ENCODE measurements around the gene CSN2. TPM values are rescaled to one million over a fixed set of nuclear protein-coding genes. Genes with fewer than 3 reads are reported as not detected.

Gene CSN2
- total RNA-seq, 1 donor from 2014 or later = not detected

- TF ChIP-seq CTCF (IDR thresholded peaks at IDR 0.05) = no peak
Observed at GRCh38 chr4:69920874-69921273, 44.7 kb downstream of the CSN2 start.

GRCh38 chr4:69910016-69910782, 55.3 kb downstream of the CSN2 start:
- H3K27me3 ChIP-seq = no peaks in the 10 kb centered on the region
- H3K9me3 ChIP-seq = no peaks in the 10 kb centered on the region
- TF ChIP-seq CTCF (IDR thresholded peaks at IDR 0.05) = no peak
- H3K36me3 ChIP-seq = no peaks in the 10 kb centered on the region
- H3K27ac ChIP-seq = no peak overlapping the region
- H3K4me1 ChIP-seq = no peaks in the 10 kb centered on the region
- no peak for DNase-seq (ENCODE audit: low spot score in 2 of 2)
- H3K4me3 ChIP-seq = no peak overlapping the region
- intact Hi-C loops (cut with DNase I) = no loop called here

More at GRCh38 chr4:69920874-69921273, 44.7 kb downstream of the CSN2 start:
- no peaks in the 10 kb centered on the region for H3K4me1 ChIP-seq
- H3K27me3 ChIP-seq = no peaks in the 10 kb centered on the region
- intact Hi-C loops (cut with DNase I) = no loop called here
- H3K9me3 ChIP-seq = no peaks in the 10 kb centered on the region
- no peak for DNase-seq (ENCODE audit: low spot score in 2 of 2)
- H3K27ac ChIP-seq = no peak overlapping the region
- H3K36me3 ChIP-seq = no peaks in the 10 kb centered on the region
- H3K4me3 ChIP-seq = no peak overlapping the region

GRCh38 chr4:69909195-69909594, 56.3 kb downstream of the CSN2 start:
- TF ChIP-seq CTCF (IDR thresholded peaks at IDR 0.05) = no peak
- H3K27ac ChIP-seq = no peak overlapping the region
- H3K27me3 ChIP-seq = no peaks in the 10 kb centered on the region
- H3K9me3 ChIP-seq = no peaks in the 10 kb centered on the region
- intact Hi-C loops (cut with DNase I) = no loop called here
- no peak for DNase-seq (ENCODE audit: low spot score in 2 of 2)
- H3K36me3 ChIP-seq = no peaks in the 10 kb centered on the region
- H3K4me1 ChIP-seq = no peaks in the 10 kb centered on the region
- H3K4me3 ChIP-seq = no peak overlapping the region

GRCh38 chr4:69907151-69907550, 58.4 kb downstream of the CSN2 start:
- H3K4me3 ChIP-seq = no peak overlapping the region
- H3K9me3 ChIP-seq = no peaks in the 10 kb centered on the region
- no peaks in the 10 kb centered on the region for H3K4me1 ChIP-seq
- intact Hi-C loops (cut with DNase I) = no loop called here
- no peak for TF ChIP-seq CTCF (IDR thresholded peaks at IDR 0.05)
- H3K27ac ChIP-seq = no peak overlapping the region
- no peaks in the 10 kb centered on the region for H3K36me3 ChIP-seq
- H3K27me3 ChIP-seq = no peaks in the 10 kb centered on the region
- no peak for DNase-seq (ENCODE audit: low spot score in 2 of 2)

Other genes with a start within 250 kb of the CSN2 start
- 0.96 TPM for gene SULT1B1, start 205.1 kb downstream of the CSN2 start, total RNA-seq
- gene SULT1E1, start 105.6 kb downstream of the CSN2 start, total RNA-seq = not detected
- gene CSN1S1, start 34.7 kb downstream of the CSN2 start, total RNA-seq = not detected
- not detected for gene STATH, start 30.2 kb upstream of the CSN2 start, total RNA-seq
- not detected for gene HTN3, start 62.7 kb upstream of the CSN2 start, total RNA-seq
- gene HTN1, start 84.7 kb upstream of the CSN2 start, total RNA-seq = not detected
- not detected for gene PRR27, start 188.5 kb upstream of the CSN2 start, total RNA-seq
- gene ODAM, start 230.0 kb upstream of the CSN2 start, total RNA-seq = not detected